Activated CD8-positive, alpha-beta memory T cell treated with anti-CD3 and anti-CD28 coated beads for 1 hour (primary cell): ENCODE results near the gene LRRN2.

Experiments used
- DNase-seq, 2 donors: peaks; one replicate each; pipeline ENCODE4 v3.0.0-alpha.2; 2020; ENCODE audit warnings: low read depth in 1 of 2; ENCODE audit errors: extremely low read depth in 1 of 2

The LRRN2 gene

GRCh38 chr1:204663644-204664383 lies 21.7 kb downstream of the LRRN2 start:
- no peak for DNase-seq

- DNase-seq: no peak
Observed at GRCh38 chr1:204662530-204662929, 23.0 kb downstream of the LRRN2 start.

- DNase-seq: no peak
Observed at GRCh38 chr1:204660509-204660908, 25.0 kb downstream of the LRRN2 start.

- DNase-seq: no peak
Observed at GRCh38 chr1:204659056-204659455, 26.5 kb downstream of the LRRN2 start.

GRCh38 chr1:204658295-204658694 lies 27.2 kb downstream of the LRRN2 start:
- DNase-seq: no peak

- DNase-seq: no peak
Observed at GRCh38 chr1:204653590-204654340, 31.8 kb downstream of the LRRN2 start.

- DNase-seq: no peak
Observed at GRCh38 chr1:204652497-204652896, 33.0 kb downstream of the LRRN2 start.

- DNase-seq: no peak
Observed at GRCh38 chr1:204651843-204652421, 33.6 kb downstream of the LRRN2 start.

- DNase-seq: no peak
Observed at GRCh38 chr1:204650911-204651570, 34.5 kb downstream of the LRRN2 start.

GRCh38 chr1:204649721-204650521 lies 35.6 kb downstream of the LRRN2 start:
- DNase-seq: no peak

GRCh38 chr1:204648576-204648975 lies 37.0 kb downstream of the LRRN2 start:
- DNase-seq: no peak

- DNase-seq: no peak
Observed at GRCh38 chr1:204647805-204648153, 37.8 kb downstream of the LRRN2 start.

- no peak for DNase-seq
Observed at GRCh38 chr1:204647114-204647804, 38.3 kb downstream of the LRRN2 start.

GRCh38 chr1:204645666-204646065 lies 39.9 kb downstream of the LRRN2 start:
- no peak for DNase-seq

- DNase-seq: no peak
Observed at GRCh38 chr1:204645251-204645650, 40.3 kb downstream of the LRRN2 start.

- DNase-seq: no peak
Observed at GRCh38 chr1:204643503-204643902, 42.0 kb downstream of the LRRN2 start.

GRCh38 chr1:204641936-204642335 lies 43.6 kb downstream of the LRRN2 start:
- DNase-seq: no peak

GRCh38 chr1:204641455-204641854 lies 44.1 kb downstream of the LRRN2 start:
- DNase-seq: no peak

- DNase-seq: no peak
Observed at GRCh38 chr1:204640578-204640977, 45.0 kb downstream of the LRRN2 start.

GRCh38 chr1:204634260-204634910 lies 51.2 kb downstream of the LRRN2 start:
- DNase-seq: no peak
